Measurements from ENCODE around the gene SLC25A4.

SLC25A4 gene

DNA sequence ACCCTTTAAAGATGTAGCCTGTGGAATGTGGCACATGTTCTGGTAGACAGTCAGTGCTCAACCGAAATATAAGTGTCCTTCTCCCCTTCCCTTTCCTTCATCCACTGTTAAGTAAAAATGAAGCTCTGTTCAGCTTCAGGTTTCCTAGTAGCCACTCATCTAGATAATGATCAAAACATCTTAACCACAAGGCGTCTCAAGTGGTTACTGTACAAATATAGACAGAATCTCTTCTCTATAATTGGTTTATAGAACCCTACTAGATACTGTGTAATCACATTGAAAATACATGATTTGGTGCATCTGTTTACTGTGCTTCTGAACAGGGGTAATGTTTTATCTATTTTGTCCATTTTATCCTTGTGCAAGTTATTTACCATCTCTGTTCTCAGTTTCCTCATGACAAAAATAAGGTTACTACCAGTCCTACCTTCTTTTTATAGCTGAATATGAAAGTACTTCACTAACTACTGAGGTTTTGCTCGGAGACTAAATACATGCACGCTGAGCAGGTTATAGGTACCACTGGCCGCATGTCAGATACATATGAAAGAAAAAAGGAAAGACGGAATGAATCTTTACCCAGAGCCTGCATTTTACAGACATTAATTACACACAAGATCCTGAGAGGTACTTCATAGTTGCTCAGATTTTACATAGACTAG lies 20.3 kb upstream of the SLC25A4 start:
- no peak for DNase-seq

DNA sequence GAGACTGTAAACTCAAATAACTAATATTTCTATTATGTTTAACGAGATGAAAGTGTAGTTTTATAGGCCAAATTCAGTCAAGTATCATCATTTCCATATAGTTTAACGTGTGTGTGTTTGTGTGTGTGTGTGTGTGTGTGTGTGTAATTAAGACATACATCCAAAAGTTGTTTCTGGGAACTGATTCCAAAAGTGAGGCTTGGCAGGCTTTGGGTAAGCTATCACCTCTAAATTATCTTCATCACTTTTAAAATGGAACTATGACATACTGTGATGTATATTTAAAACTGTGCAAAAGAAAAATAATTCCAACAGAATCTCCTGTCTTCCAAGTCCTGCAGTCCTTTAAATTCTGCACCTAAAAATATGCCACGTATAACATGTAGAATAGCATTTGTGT lies 19.1 kb upstream of the SLC25A4 start:
- no peak for DNase-seq

DNA sequence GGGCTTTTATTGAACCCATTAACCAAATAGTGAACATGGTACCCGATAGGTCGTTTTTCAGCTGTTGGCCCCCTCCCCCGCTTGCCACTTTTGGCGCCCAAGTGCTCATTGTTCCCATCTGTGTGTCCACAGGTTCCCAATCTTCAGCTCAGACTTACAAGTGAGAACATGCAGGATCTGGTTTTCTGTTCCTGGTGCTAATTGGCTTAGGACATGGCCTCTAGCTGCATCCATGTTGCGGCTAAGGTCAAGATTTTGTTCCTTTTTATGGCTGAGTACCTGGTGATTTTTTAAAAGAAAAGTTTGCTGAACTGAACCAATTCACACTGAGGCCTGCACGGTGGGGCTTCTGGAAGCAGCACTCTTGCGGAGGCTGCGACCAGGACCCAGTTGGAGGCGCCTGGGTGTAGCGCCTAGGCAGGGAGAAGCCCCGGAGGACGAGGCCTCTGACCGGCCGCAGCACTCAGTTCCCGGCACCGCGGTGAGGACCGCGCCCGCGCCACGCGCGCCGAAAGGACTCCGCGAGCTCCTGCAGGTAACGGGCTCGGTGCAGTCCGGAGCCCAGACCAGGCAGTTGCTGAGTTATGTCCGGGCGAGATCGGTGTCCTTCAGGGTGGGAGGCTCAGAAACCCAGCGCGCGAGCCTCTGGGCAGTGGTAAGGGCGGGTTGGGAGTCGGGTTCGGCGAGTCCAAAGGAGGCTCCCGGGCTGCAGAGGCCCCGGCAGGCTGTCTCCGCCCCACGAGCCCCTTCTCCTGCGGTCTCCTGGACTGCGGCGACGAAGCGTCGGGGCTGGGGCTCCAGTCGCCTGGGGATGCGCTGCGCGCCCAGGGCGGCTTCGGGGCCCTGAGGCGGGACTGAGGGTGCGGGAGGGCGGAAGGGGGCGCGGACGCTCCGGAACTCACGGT lies 15.8 kb upstream of the SLC25A4 start:
- DNase-seq = no peak

DNA sequence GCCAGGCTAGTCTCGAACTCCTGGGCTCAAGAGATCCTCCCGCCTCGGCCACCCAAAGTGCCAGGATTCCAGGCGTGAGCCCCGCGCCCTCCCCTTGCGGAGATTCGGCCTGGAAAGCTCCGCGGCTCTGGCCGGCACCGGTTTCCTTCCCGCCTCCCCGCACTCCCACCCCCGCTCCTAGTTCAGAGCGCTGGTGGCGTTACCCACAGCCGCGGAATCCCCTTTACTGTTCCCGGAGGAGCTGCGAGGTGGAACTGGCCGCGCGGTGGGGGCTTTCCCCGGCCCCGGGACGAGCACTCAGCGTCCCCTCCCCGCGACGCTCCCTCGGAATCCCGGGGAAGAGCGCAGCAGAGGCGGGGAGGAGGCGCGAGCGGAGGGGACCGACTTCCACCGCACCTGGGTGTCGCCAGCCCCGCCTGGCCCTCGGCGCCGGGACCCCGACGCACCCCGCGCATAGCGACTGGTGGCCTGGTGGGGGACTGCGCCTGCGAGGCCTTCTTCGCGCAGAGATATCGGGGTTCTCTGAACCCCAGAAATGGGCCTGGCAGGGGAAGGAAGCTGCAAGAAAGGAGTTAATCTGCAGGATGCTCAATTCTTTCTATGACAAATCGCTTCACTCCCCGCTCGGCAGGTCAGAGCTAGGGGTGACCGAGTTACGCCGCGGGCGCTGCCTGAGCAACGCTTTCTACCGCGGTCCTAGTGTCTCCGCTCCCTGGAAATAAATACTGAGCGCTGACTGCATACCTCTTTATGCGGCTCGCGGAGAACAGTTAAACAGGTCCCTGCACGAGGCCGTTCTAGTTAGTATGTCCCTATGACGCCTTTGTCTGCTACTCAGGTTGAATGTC lies 14.6 kb upstream of the SLC25A4 start:
- peak; percentile 21 to 40 for DNase-seq

DNA sequence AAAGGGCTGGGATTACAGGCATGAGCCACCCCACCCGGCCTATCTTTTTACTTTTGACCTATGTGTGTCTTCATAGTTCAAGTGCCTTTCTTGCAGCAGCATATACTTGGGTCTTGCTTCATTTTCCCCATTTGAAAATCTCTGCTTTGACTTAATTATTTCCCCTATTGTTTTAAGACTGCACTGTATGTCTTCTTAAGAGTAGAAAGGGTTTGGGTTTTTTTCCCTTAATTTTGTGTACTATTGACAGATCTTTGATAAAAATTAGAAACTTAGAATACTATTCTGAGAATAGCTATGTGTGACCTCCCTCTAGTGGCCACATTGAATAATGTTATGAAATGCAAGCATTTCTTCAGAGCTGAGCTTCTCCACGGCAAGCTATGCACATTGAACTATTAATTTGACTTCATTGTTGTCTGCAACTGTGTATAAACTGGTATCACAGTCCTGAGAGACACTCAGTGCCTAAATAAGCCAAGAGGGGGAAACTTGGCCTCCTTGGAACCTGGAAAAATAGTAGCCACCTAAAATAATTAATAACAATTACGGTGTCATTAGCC lies 8.7 kb upstream of the SLC25A4 start:
- no peak for DNase-seq

DNA sequence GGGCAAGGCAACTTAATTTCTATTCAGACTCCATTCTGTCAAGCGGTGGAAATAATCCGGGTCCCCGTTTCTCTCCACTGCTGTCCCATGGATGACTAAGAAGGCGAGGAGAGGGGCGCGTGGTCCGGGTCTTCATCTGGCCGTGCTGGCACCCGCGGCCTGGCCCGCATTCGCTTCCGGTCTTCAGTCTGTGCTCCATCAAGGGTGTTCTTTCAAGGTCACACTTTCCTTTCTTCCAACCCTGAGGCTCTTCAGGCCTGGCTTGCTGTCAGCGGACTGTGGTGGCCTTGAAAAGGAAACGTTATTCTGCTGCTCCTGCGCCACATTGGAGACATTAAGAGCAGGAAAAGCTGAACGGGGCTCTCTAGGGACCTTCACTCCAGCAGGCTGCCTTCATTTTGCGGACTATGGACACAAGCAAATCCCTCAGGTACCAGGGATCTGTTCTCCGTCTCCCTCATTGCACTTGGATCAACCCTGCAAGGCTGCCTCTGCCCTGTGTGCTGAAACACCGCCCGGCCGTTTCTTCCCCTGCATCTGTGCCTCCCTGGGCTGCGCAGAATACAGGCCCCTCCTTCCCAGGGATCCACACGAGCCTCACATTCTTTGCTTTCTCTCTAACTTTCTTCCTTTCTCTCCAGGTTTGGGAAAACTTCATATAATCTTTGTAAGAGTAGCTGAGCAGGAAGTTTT lies 5.7 kb upstream of the SLC25A4 start:
- no peak for DNase-seq

DNA sequence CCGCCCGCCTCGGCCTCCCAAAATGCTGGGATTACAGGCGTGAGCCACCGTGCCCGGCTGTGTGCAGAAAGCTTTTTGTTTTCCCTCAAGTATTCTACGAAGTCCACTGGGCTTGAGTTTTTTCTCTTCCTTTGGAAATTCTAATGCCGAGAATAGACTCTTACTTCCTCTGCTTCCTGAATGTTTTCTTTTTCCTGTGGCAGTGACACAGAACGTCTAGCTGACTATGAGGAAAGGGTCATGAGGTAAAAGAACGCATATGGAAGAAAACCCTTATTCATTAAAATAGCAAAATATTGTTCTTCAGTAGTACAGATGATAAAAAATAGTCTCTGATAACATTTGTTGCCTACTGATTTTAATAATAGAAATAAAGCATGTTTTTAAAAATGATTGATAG lies 4.9 kb upstream of the SLC25A4 start:
- no peak for DNase-seq

DNA sequence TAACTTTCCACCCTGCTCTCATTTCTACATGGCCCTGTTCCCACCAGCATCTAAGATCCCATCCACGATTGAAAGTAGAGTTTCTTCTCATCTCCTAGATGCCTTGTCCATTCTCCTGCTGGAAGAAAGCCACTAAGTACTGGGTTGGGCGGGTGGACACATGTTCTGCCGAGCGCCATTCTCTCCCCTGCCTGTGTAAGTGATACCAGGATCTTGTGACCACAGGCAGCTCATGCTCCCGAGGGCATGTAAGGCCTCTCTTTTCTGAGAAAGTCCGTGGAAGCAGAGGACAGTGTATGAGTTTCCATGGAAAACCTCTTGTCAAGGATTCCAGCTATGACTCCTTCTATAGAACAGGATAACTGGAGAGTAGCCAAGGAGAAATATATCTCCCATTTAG lies 3.3 kb upstream of the SLC25A4 start:
- no peak for DNase-seq

DNA sequence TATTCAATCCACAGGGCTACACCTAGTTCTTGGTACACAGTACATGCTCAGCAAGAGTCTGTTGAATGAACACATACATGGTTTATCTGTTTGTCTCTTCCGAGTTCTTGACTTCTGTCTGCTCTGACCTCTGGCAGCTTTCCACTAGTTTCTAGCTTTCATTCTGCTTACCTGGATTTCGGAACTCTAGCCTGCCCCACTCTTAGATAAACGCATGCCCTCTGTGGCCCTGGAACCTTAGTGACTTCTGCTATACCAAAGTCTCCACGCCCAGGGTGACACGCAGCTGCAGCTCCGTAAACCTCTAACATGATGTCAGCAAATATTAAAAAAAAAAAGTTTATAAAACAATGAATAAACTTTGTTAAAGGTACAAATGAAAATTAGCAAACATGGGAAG lies 1.3 kb upstream of the SLC25A4 start:
- no peak for DNase-seq

DNA sequence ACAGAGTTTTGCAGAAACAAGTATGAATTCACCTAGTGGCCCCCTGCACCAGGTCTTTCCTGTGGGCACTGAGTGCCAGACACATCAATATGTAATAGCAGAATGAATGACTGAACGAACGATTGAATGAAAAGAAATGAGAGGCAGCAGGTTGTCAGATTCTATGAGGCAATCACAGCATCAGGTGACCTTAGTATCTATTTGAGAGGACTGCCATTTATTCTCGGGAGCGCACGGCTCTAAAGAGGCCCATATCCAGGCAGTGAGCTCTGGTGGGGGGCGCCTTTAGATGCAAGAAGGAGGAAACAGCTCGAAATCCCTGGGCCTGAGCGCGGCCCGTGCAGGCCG lies 528 bp upstream of the SLC25A4 start:
- no peak for DNase-seq

DNA sequence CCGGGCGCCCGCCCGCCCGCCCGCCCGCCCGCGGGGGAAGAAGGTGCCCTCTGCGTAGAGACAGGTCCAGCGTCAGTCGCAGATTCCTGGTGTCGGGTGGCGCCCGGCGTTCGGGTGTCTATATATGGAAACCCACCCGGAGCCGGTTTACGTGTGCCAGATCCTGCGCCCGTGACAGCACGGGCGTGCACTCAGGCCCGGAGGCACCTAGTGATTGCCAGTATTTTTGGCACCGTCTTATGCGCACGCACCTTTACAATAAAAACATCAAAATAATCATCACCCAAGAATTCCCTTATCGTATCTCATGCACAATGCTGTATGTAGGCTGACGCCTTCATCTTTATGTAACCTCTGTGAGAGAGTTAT lies 519 bp downstream of the SLC25A4 start:
- DNase-seq = peak; percentile 16 to 31

DNA sequence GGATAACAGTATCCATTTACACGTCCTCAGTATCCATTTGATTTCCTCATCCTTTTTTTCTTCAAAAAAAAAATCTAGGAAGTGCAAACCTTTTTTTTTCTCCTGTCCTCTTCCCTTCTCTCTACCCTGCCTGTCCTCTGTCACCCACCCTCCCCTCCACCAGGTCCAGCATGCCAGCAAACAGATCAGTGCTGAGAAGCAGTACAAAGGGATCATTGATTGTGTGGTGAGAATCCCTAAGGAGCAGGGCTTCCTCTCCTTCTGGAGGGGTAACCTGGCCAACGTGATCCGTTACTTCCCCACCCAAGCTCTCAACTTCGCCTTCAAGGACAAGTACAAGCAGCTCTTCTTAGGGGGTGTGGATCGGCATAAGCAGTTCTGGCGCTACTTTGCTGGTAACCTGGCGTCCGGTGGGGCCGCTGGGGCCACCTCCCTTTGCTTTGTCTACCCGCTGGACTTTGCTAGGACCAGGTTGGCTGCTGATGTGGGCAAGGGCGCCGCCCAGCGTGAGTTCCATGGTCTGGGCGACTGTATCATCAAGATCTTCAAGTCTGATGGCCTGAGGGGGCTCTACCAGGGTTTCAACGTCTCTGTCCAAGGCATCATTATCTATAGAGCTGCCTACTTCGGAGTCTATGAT lies 1.7 kb downstream of the SLC25A4 start:
- DNase-seq = no peak

DNA sequence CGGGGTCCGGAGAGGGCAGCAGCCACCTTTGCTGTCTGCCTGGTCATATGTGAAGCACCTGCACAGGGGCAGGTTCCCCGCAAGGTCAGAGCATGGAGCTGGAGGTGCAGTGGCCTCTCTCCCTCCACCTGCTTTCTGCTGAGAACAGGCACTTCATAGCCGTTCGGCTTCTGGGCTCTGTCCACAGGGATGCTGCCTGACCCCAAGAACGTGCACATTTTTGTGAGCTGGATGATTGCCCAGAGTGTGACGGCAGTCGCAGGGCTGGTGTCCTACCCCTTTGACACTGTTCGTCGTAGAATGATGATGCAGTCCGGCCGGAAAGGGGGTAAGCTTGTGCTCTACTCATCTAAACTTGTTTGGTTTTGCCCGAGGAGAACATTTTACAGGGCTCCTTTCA lies 2.5 kb downstream of the SLC25A4 start:
- no peak for DNase-seq

DNA sequence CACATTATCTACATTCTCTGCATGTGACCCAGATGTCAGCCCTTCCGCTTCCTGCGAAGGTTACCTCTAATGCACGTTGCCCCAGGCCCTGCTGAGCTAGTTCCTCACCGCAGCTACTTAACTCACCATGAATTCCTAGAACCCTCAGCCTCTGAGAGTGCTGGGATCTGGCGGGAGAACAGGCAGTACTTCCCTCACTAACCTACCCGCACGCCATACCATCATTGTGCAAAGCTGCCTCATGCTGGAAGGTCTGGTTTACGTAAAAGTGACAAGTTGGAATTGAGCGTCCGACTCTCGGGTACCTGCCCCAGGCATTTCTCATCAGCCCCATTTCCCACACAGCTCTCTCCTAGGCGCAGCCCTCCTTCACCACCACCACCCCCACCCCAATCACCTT lies 6.3 kb downstream of the SLC25A4 start:
- no peak for DNase-seq

DNA sequence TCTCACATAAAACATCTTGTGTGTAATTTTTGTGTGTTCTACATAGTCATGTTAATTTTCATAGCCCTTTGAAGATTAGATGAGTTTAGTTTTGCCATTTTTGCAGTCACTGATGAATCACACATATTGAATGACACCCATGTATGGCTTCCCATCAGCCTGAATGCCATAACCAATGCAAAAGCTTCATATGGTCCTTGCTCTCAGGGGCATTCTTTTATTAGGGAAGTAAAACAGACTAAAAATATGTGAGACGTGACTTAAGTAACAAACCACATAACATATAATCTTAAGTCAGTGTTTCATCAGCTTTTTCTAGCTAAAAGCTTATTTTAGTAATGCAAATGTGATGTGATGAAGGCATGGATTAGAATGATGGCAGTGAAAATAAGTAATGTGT lies 8.2 kb downstream of the SLC25A4 start:
- no peak for DNase-seq

DNA sequence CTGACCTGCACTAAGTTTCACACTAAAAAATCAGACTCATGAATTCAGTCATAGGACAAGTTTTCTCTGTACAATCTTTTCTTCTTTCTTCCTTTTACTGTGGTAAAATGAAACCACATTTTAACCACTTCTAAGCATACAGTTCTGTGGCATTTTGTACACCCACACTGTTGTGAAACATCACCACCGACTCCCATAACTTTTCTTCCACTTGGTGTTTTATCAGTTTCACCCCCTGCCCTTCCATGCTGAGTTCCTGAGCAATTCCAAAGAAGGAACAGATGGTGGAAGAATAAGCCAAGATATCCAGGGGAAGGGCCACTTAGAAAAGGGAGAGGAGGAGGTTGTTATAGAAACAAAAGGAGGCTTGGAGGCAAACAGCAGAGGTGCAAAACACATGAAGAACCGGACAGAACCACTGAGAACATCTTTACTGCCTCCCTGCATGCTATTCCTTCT lies 22.6 kb downstream of the SLC25A4 start:
- no peak for DNase-seq

DNA sequence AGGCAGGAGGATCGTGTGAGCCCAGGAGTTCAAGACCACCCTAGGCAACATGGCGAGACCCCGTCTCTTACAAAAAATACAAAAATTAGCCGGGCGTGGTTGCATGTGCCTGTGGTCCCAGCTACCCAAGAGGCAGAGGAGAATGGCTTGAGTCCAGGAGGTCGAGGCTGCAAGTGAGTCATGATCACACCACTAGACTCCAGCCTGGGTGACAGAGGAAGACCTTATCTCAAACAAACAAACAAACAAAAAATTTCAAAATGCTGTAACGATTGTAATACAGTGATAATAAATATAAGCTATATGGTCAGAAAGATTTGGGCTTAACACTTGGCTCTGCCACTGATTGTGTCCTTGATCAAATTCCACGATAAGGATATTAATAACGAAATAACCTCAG lies 24.2 kb downstream of the SLC25A4 start:
- no peak for DNase-seq

DNA sequence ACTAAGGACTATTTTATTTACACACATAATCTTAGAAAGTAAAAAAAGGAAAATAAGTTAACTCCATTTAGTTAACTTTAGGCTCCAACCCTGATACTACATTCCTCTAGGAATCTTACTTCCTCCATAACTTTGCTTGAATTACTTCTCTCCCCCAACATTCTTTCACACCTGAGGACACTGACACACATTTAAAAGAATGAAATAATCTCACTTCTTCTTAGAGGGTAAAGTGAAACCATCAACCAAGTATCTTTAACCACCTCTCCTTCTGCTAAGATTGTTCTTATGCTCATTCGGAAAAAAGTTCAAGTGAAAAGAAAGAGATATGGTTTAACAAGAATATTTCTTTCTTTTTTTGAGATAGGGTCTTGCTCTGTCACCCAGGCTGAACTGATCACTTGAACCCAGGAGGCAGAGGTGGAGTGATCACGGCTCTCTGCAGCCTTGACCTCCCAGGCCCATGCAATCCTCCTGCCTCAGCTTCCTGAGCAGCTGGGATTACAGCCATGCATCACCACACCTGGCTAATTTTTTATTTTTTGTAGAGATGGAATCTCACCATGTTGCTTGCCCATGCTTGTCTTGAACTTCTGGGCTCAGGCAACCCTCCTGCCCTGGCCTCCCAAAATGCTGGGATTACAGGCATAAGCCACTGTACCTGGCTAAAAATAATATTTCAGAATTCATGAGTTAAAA lies 28.5 kb downstream of the SLC25A4 start:
- no peak for DNase-seq

DNA sequence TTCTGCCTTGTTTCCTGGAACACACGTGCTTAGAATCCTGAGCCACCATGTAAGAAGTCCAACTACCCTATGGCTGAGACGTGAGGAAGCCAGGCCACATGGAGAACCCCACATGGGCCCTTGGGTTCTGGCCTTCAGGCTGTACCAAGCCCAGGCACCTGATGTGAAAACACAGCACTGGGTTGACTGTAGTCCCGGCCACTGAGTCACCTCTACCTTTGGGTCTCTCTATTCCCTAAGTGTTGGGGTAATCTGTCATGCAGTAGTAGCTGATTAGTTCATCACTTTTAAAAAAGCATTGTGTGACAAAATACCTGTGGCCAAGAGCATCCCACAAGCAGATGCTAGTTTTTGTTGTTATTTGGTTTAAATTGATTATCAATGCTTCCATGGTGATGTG lies 36.4 kb downstream of the SLC25A4 start:
- DNase-seq = peak; percentile 4 to 14

DNA sequence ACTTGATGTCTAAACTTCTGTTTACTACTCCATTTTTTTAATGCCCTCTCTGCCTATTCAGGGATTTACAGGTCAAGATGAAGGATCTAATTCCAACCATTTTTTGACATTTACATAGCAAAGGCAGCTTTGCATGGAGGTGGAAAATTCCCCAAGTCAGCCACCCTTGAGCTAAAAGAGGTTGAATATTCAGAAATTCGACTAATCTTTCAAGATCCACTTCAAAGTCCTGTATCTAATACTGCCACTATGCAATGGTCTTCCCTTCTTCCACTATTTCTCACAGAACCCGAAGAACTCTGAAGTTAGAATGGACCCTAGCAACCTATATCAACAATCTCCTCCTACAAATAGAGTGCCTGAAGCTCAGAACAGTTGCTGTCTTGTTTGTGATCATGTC lies 39.2 kb downstream of the SLC25A4 start:
- DNase-seq = no peak

DNA sequence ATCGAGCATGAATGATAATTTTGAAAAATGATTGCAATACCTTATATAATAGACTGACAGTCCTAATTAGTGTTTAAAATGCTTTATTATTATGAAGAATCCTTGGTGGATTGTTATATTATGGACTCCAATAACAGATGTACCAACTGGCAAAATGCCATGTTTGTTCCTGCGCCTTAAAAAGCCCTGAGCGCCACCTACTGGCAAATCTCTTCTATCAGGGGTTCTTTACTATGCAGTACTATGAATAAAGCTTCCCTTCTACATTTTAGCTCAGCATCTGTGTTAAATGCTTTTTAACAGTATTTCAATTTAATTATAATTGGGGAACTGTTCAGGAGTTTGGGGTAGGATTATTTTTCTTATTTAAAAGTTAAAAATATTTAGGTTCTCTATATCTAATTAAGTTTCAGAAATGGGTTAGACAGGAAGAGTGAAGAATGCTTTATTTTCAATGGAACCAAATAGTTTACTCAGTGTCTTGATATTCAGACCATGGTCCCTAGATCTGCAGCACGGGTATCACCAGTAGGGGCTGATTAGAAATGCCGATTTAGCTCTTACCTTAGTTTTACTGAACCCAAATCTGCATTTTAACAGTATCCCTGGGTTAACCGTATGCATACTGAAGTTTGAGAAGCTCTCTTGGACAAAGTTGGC lies 40.7 kb downstream of the SLC25A4 start:
- DNase-seq = peak; percentile 70 to 79
